ENCODE data around the gene FUT6.
A peak's percentile ranks its signal among the peaks of the same experiment; 100 is the strongest.

- TF ChIP-seq CTCF (IDR thresholded peaks at IDR 0.05): no peak
- peak in 1 of 3 donors; percentile 10 for TF ChIP-seq POLR2A (IDR thresholded peaks at IDR 0.05)
These were observed 993 bp downstream of the FUT6 start for GRCh38 chr19:5838353-5839064.
